Measurements from ENCODE around the gene DGCR2. TPM values are rescaled to one million over a fixed set of nuclear protein-coding genes. Genes with fewer than 3 reads are reported as not detected.

DGCR2 gene
- total RNA-seq, 1 donor from 2014 or later, result 68.7 TPM

GRCh38 chr22:19149047-19149883 lies 27.1 kb upstream of the DGCR2 start:
- DNase-seq, result peak; percentile 41
- TF ChIP-seq CTCF (IDR thresholded peaks at IDR 0.05; ENCODE audit: partially characterized antibody, unreplicated experiment), result no peak
- Mint-ChIP-seq H3K27me3 (ENCODE audit: unreplicated experiment) (peaks cover 20% of the 10 kb centered on the region), H3K27ac (ENCODE audit: unreplicated experiment) (no peak overlapping the region), H3K9me3 (ENCODE audit: unreplicated experiment) (peaks cover 15% of the 10 kb centered on the region), H3K4me1 (ENCODE audit: low read depth, unreplicated experiment) (peaks cover 7% of the 10 kb centered on the region), H3K4me3 (ENCODE audit: unreplicated experiment) (no peak overlapping the region), H3K36me3 (ENCODE audit: unreplicated experiment) (peaks cover 16% of the 10 kb centered on the region)

- Mint-ChIP-seq H3K27me3 (ENCODE audit: unreplicated experiment) (peaks cover 22% of the 10 kb centered on the region), H3K36me3 (ENCODE audit: unreplicated experiment) (peaks cover 16% of the 10 kb centered on the region), H3K9me3 (ENCODE audit: unreplicated experiment) (peaks cover 15% of the 10 kb centered on the region), H3K27ac (ENCODE audit: unreplicated experiment) (no peak overlapping the region), H3K4me3 (ENCODE audit: unreplicated experiment) (no peak overlapping the region), H3K4me1 (ENCODE audit: low read depth, unreplicated experiment) (peaks cover 12% of the 10 kb centered on the region)
- TF ChIP-seq CTCF (IDR thresholded peaks at IDR 0.05; ENCODE audit: partially characterized antibody, unreplicated experiment), result no peak
- no peak for DNase-seq
These were observed 26.3 kb upstream of the DGCR2 start for GRCh38 chr22:19148417-19149046.

GRCh38 chr22:19147195-19147780 lies 25.1 kb upstream of the DGCR2 start:
- H3K9me3 Mint-ChIP-seq (ENCODE audit: unreplicated experiment), result peaks cover 15% of the 10 kb centered on the region
- peaks cover 16% of the 10 kb centered on the region for H3K36me3 Mint-ChIP-seq (ENCODE audit: unreplicated experiment)
- peaks cover 22% of the 10 kb centered on the region for H3K27me3 Mint-ChIP-seq (ENCODE audit: unreplicated experiment)
- no peak overlapping the region for H3K4me3 Mint-ChIP-seq (ENCODE audit: unreplicated experiment)
- H3K4me1 Mint-ChIP-seq (ENCODE audit: low read depth, unreplicated experiment), result peaks cover 12% of the 10 kb centered on the region
- no peak overlapping the region for H3K27ac Mint-ChIP-seq (ENCODE audit: unreplicated experiment)
- DNase-seq, result no peak
- TF ChIP-seq CTCF (IDR thresholded peaks at IDR 0.05; ENCODE audit: partially characterized antibody, unreplicated experiment), result no peak

- Mint-ChIP-seq H3K4me3 (ENCODE audit: unreplicated experiment) (peak overlapping the region; percentile 25), H3K27ac (ENCODE audit: unreplicated experiment) (peak overlapping the region; percentile 22), H3K36me3 (ENCODE audit: unreplicated experiment) (peaks cover 9% of the 10 kb centered on the region), H3K27me3 (ENCODE audit: unreplicated experiment) (peaks cover 14% of the 10 kb centered on the region), H3K4me1 (ENCODE audit: low read depth, unreplicated experiment) (peaks cover 12% of the 10 kb centered on the region), H3K9me3 (ENCODE audit: unreplicated experiment) (peaks cover 15% of the 10 kb centered on the region)
- no peak for TF ChIP-seq CTCF (IDR thresholded peaks at IDR 0.05; ENCODE audit: partially characterized antibody, unreplicated experiment)
- no peak for DNase-seq
These were observed 24.2 kb upstream of the DGCR2 start for GRCh38 chr22:19146215-19146968.

All from glutamatergic neuron (in vitro differentiated cells).